RPMI8226 (cell line): ENCODE measurements around the gene OR52E4.

ENCODE experiments used
- DNase-seq: peaks from one replicate; pipeline ENCODE4 v3.0.0-alpha.2; 2015

The OR52E4 gene

GRCh38 chr11:5880329-5880728 lies at the start of gene OR52E4:
Gene OR52E4, plus strand, starts transcription at chr11:5880629. Its CDS starts 3,664 bp downstream, at chr11:5884293.
- DNase-seq = no peak

DNA sequence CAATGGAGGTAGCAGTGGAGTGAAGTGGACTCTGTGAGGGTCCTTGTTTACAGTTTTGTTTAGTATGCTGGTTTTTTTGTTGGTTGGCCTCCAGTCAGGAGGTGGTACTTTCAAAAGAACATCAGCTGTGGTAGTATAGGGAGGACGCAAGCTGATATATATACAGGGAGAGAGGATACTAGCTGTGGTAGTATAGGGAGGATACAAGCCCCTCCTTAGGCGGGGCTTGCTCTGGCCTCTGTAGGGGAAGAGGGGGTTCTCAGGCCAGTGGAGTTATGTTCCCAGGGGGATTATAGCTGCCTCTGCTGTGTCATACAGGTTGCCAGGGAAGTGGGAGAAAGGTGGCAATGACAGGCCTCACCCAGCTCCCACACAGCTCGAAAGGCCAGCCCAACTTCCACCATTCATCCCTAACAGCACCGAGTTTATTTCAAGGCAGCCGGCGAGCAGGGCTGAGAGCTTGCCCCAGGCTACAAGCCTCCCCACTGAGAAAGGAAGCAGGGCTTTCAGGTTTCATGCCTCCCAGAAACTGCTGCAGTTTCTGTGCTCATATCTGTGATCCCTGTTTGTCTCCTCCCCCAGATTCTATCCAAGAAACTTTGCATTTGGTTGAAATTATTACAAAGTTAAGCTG lies 49.1 kb upstream of the OR52E4 start:
- no peak for DNase-seq

GRCh38 chr11:5833446-5833845 lies 47.0 kb upstream of the OR52E4 start:
- no peak for DNase-seq

GRCh38 chr11:5837695-5838094 lies 42.7 kb upstream of the OR52E4 start:
- DNase-seq = no peak

GRCh38 chr11:5841797-5842196 lies 38.6 kb upstream of the OR52E4 start, which contains the start of gene OR52E6:
Gene OR52E6, minus strand, starts transcription at chr11:5841897. Its CDS starts 0 bp downstream, at chr11:5841897.
- no peak for DNase-seq

- DNase-seq = no peak
Observed at GRCh38 chr11:5846701-5847100, 33.7 kb upstream of the OR52E4 start.

GRCh38 chr11:5847711-5848110 lies 32.7 kb upstream of the OR52E4 start:
- DNase-seq = no peak

- no peak for DNase-seq
Observed at GRCh38 chr11:5851002-5851401, 29.4 kb upstream of the OR52E4 start.

GRCh38 chr11:5857590-5857989 lies 22.8 kb upstream of the OR52E4 start, which contains the start of gene OR52E8:
Gene OR52E8, minus strand, starts transcription at chr11:5857690. Its CDS starts 0 bp downstream, at chr11:5857690.
- no peak for DNase-seq

- DNase-seq = no peak
Observed at GRCh38 chr11:5865826-5866225, 14.6 kb upstream of the OR52E4 start.

- no peak for DNase-seq
Observed at GRCh38 chr11:5878564-5878963, 1.9 kb upstream of the OR52E4 start.

- no peak for DNase-seq
Observed at GRCh38 chr11:5881756-5882155, 1.3 kb downstream of the OR52E4 start.

- DNase-seq = no peak
Observed at GRCh38 chr11:5887172-5887571, 6.7 kb downstream of the OR52E4 start.

DNA sequence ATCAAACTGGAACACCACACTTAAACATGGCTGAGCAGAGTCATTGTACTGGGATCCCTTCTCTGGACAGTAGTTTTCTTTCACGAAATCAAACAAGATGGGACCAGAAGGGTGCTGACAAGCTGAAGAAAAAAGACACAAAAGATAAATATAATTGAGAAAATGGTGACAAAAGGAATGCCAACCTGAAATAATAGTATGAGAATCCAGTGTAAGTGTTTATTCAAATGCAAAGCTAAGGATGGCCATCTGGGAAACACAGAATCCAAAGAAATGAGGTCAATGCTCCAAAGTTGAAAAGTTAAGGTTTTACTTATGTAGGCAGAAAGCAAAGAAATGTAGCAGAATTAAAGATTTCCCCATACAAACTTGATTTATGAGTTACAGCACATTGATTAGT lies 7.2 kb downstream of the OR52E4 start:
- DNase-seq = no peak

- DNase-seq = no peak
Observed at GRCh38 chr11:5891216-5891800, 10.9 kb downstream of the OR52E4 start.

GRCh38 chr11:5892908-5893307 lies 12.5 kb downstream of the OR52E4 start, which contains the start of gene OR52E5:
Gene OR52E5, plus strand, starts transcription at chr11:5893208. Its CDS starts 7,569 bp downstream, at chr11:5900777.
- no peak for DNase-seq

GRCh38 chr11:5899534-5899933 lies 19.1 kb downstream of the OR52E4 start:
- DNase-seq = no peak

- no peak for DNase-seq
Observed at GRCh38 chr11:5910540-5910939, 30.1 kb downstream of the OR52E4 start.

DNA sequence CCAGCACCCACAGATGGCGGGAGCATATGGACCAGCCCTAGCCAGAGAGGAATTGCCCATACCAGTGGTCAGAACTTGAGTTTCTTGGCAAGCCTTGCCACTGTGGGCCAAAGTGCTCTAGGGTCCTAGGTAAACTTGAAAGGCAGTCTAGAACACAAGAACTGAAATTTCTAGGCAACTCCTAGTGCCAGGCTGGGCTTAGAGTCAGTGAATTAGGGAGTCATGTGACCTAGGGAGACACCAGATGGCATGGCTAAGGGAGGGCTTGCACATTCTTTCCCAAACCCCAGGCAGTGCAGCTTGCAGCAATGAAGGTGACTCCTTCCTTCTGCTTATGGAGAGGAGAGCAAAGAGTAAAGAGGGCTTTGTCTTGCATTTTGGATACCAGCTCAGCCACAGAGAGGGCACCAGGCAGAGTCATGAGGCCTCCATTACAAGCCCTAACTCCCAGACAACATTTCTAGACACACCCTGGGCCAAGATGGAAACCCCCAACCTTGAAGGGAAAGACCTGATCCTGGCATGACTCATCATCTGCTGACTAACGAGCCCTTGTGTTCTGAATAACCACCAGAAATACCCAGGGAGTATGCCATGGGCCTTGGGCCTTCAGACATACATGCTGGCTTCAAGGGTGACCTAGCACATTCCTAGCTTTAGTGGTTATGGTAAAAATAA lies 42.5 kb downstream of the OR52E4 start:
- DNase-seq = no peak

- DNase-seq = no peak
Observed at GRCh38 chr11:5923427-5923776, 43.0 kb downstream of the OR52E4 start.

DNA sequence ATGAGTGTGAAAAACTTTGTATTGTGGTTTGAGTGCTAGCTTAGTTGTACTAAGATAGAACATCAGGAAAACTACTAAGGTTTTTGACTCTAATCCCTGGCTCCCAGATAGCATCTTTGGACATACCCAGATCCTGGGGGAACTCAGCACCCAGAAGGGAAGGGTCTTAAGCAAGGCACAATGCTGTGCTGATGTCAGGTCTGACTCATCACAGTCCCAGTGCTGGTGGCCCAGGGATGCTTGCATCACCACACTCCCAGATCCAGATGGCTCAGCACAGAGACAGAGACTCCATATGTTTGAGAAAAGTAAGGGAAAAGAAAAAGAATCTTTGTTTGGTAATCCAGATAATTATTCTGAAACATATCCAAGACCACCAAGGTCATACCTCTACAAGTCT lies 43.4 kb downstream of the OR52E4 start:
- no peak for DNase-seq

GRCh38 chr11:5928271-5928670 lies 47.8 kb downstream of the OR52E4 start:
- DNase-seq = no peak

DNA sequence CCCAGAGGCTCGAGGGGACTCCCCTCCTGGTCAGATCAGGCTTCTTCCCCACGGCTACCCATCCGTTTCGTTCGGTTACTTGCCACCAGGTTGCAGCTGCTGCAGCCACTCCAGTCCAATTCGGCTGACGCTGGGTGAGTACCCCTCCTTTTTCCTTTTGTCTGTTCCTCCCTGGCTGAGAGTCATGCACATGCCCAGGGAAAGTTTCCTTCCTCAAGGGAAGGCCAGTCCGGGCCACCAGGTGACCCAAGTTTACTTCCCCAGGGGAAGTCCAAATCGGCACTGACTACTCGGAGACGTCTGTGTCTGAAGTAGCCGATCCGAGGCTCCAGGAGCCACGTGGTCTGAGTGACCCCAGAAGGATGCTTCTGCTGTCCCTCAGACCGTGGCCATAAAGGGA lies 48.4 kb downstream of the OR52E4 start:
- DNase-seq = no peak
